H9 (cell line): ENCODE data around the gene POU2AF3. TPM values are rescaled to one million over a fixed set of nuclear protein-coding genes. Genes with fewer than 3 reads are reported as not detected.

Source experiments
- DNase-seq: peaks from one replicate; pipeline ENCODE4 v3.0.0-alpha.2; 2017
- H2AFZ ChIP-seq: one replicate; pipeline ENCODE4 v1.6.1; 2013; ENCODE audit warnings: mild to moderate bottlenecking, low read length, control low read depth, moderate library complexity
- H2AK5ac ChIP-seq: 2 replicates; pipeline ENCODE4 v1.6.1; 2013; ENCODE audit warnings: low read length, control low read depth, mixed read lengths; ENCODE audit not compliant: insufficient read length
- H2BK120ac ChIP-seq: one replicate; pipeline ENCODE4 v1.6.1; 2013; ENCODE audit warnings: low read depth, mild to moderate bottlenecking, low read length, control low read depth, inconsistent platforms; ENCODE audit not compliant: poor library complexity, severe bottlenecking
- H2BK12ac ChIP-seq: 2 replicates; pipeline ENCODE4 v1.6.1; 2013; ENCODE audit warnings: low read length, control low read depth, mixed read lengths, low read depth; ENCODE audit not compliant: insufficient read length
- H2BK15ac ChIP-seq: 2 replicates; pipeline ENCODE4 v1.6.1; 2013; ENCODE audit warnings: low read depth, low read length, control low read depth
- H2BK20ac ChIP-seq: one replicate; pipeline ENCODE4 v1.6.1; 2013; ENCODE audit warnings: low read depth, mild to moderate bottlenecking, low read length, control low read depth, inconsistent platforms; ENCODE audit not compliant: poor library complexity, severe bottlenecking
- H2BK5ac ChIP-seq: 2 replicates; pipeline ENCODE4 v1.6.1; 2013; ENCODE audit warnings: low read length, control low read depth, mixed read lengths; ENCODE audit not compliant: insufficient read length
- H3K14ac ChIP-seq: 2 replicates; pipeline ENCODE4 v1.6.1; 2013; ENCODE audit warnings: low read length, control low read depth; ENCODE audit not compliant: insufficient read depth
- H3K18ac ChIP-seq: 2 replicates; pipeline ENCODE4 v1.6.1; 2013; ENCODE audit warnings: low read depth, mild to moderate bottlenecking, mixed read lengths, low read length, control low read depth; ENCODE audit not compliant: insufficient read length
- H3K23ac ChIP-seq: 2 replicates; pipeline ENCODE4 v1.6.1; 2013; ENCODE audit warnings: low read length, control low read depth, mixed read lengths, low read depth; ENCODE audit not compliant: insufficient read length
- H3K23me2 ChIP-seq: 2 replicates; pipeline ENCODE4 v1.6.1; 2013; ENCODE audit warnings: low read depth, mild to moderate bottlenecking, mixed read lengths, low read length, control low read depth; ENCODE audit not compliant: insufficient read length, poor library complexity, severe bottlenecking
- H3K27ac ChIP-seq: 2 replicates; pipeline ENCODE4 v1.5.1; 2013; ENCODE audit warnings: low read length, control low read depth, mixed read lengths, low read depth; ENCODE audit not compliant: insufficient read length
- H3K27me3 ChIP-seq: 2 replicates; pipeline ENCODE4 v1.6.1; 2013; ENCODE audit warnings: low read length, control low read depth, inconsistent platforms; ENCODE audit not compliant: insufficient read depth
- H3K4ac ChIP-seq: 2 replicates; pipeline ENCODE4 v1.6.1; 2013; ENCODE audit warnings: low read depth, mild to moderate bottlenecking, control low read depth, inconsistent platforms, low read length, moderate library complexity
- H3K4me1 ChIP-seq: 2 replicates; pipeline ENCODE4 v1.6.1; 2013; ENCODE audit warnings: low read length, control low read depth, inconsistent platforms; ENCODE audit not compliant: insufficient read depth
- H3K4me2 ChIP-seq: 2 replicates; pipeline ENCODE4 v1.6.1; 2013; ENCODE audit warnings: low read length, control low read depth, mixed read lengths; ENCODE audit not compliant: insufficient read length, insufficient read depth
- H3K56ac ChIP-seq: 2 replicates; pipeline ENCODE4 v1.6.1; 2013; ENCODE audit warnings: low read depth, mild to moderate bottlenecking, mixed read lengths, low read length, control low read depth; ENCODE audit not compliant: insufficient read length
- H3K79me1 ChIP-seq: 2 replicates; pipeline ENCODE4 v1.6.1; 2013; ENCODE audit warnings: low read depth, mild to moderate bottlenecking, moderate library complexity, low read length, control low read depth, inconsistent platforms; ENCODE audit not compliant: insufficient read depth, poor library complexity, severe bottlenecking
- H3K79me2 ChIP-seq: 2 replicates; pipeline ENCODE4 v1.6.1; 2013; ENCODE audit warnings: low read length, control low read depth, inconsistent platforms; ENCODE audit not compliant: insufficient read depth
- H3K9ac ChIP-seq: 2 replicates; pipeline ENCODE4 v1.6.1; 2013; ENCODE audit warnings: low read length, control low read depth, mixed read lengths; ENCODE audit not compliant: insufficient read length; ENCODE audit errors: extremely low read depth
- H3K9me3 ChIP-seq: one replicate; pipeline ENCODE4 v1.6.1; 2013; ENCODE audit warnings: low read depth, low read length, inconsistent platforms; ENCODE audit not compliant: control insufficient read depth
- H3T11ph ChIP-seq: one replicate; pipeline ENCODE4 v1.6.1; 2013; ENCODE audit warnings: mild to moderate bottlenecking, low read length, control low read depth, inconsistent platforms
- H4K20me1 ChIP-seq: one replicate; pipeline ENCODE4 v1.6.1; 2013; ENCODE audit not compliant: control insufficient read depth, insufficient read length, insufficient read depth
- H4K5ac ChIP-seq: 2 replicates; pipeline ENCODE4 v1.6.1; 2013; ENCODE audit warnings: low read depth, mild to moderate bottlenecking, mixed read lengths, low read length, control low read depth; ENCODE audit not compliant: insufficient read length
- H4K8ac ChIP-seq: replicated peaks from 2 replicates; pipeline ENCODE4 v1.6.1; 2013; ENCODE audit warnings: low read length, control low read depth, mixed read lengths, low read depth; ENCODE audit not compliant: insufficient read length
- H4K91ac ChIP-seq: 2 replicates; pipeline ENCODE4 v1.6.1; 2013; ENCODE audit warnings: low read depth, mild to moderate bottlenecking, moderate library complexity, mixed read lengths, low read length, control low read depth; ENCODE audit not compliant: insufficient read length
- H3K27ac Mint-ChIP-seq, 3 experiments: 2 replicates in 2 of 3; 3 replicates in 1 of 3; pipeline ENCODE4 v1.8.0; 2020 to 2021; ENCODE audit warnings: mixed read lengths in 3 of 3, mild to moderate bottlenecking in 1 of 3, moderate library complexity in 1 of 3
- H3K27me3 Mint-ChIP-seq: 2 replicates; pipeline ENCODE4 v1.8.0; 2021; ENCODE audit warnings: low read depth, mild to moderate bottlenecking, moderate library complexity, mixed read lengths
- H3K36me3 Mint-ChIP-seq, 3 experiments: 2 replicates in 2 of 3; 3 replicates in 1 of 3; pipeline ENCODE4 v1.8.0; 2020 to 2021; ENCODE audit warnings: low read depth in 3 of 3, mixed read lengths in 3 of 3; ENCODE audit not compliant: insufficient read depth in 1 of 3
- H3K4me1 Mint-ChIP-seq, 2 experiments: 2 replicates each; pipeline ENCODE4 v1.8.0; 2020; ENCODE audit warnings: mixed read lengths in 2 of 2
- H3K4me3 Mint-ChIP-seq, 2 experiments: 2 replicates in 1 of 2; 3 replicates in 1 of 2; pipeline ENCODE4 v1.8.0; 2020 to 2021; ENCODE audit warnings: mild to moderate bottlenecking in 2 of 2, mixed read lengths in 2 of 2, moderate library complexity in 1 of 2
- H3K9me3 Mint-ChIP-seq, 2 experiments: 2 replicates in 1 of 2; 3 replicates in 1 of 2; pipeline ENCODE4 v1.8.0; 2020; ENCODE audit warnings: mild to moderate bottlenecking in 2 of 2, mixed read lengths in 2 of 2, moderate library complexity in 1 of 2
- WGBS: extraction: QIAGEN DNeasy Blood & Tissue Kit; methylation state at CpG from one replicate; pipeline ENCODE4 v1.1.7; 2013; ENCODE audit warnings: missing lambda C conversion rate, low lambda C conversion rate, mixed read lengths; ENCODE audit not compliant: insufficient read length; ENCODE audit errors: extremely low coverage; 5-methylcytosine and 5-hydroxymethylcytosine counted together
- total RNA-seq: library from RNA; stranded (reverse); gene quantifications from 2 replicates; pipeline ENCODE4 v1.2.1, GENCODE V29; 2021
- TF ChIP-seq, protein P1 (sequence below): fragments of 200-600 bp; sonication (generic); conservative IDR thresholded peaks from 3 replicates; pipeline ENCODE4 v1.8.0; 2021; ENCODE audit warnings: antibody characterized with exemption, mild to moderate bottlenecking

Gene POU2AF3
- total RNA-seq, 1 experiment from 2014 or later = 0.52 TPM

DNA sequence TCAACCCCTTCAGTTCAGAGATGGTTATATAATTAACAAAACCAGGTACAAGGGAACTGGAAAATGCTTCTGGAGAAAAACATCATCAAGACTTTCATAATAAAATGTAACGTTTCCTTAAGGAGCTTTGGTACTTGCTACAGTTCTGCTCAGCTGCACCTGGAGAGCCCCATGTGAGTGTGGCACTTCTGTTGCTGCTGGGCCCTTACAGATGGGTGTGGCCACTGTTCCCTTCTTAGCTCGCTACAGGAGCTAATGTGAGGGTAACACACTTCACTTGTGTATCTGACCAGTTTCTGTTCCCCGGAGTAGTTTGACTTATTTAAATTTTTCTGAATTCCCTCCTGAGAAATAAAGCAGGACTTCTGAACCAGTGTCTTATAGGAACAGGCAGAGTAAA is 4.0 kb downstream of the POU2AF3 start:
- Histone ChIP-seq H3K79me2 (no peaks in the 10 kb centered on the region), H3K4me1 (peaks cover 6% of the 10 kb centered on the region; the same call in 1 of the 2 replicates), H3K27ac (no peak overlapping the region), H3K23ac (no peak overlapping the region), H3K9ac (no peak overlapping the region), H3K4ac (no peak overlapping the region), H3K9me3 (no peaks in the 10 kb centered on the region), H3K79me1 (no peaks in the 10 kb centered on the region), H4K20me1 (no peaks in the 10 kb centered on the region), H2AK5ac (no peak overlapping the region), H3K14ac (no peak overlapping the region), H3K27me3 (no peaks in the 10 kb centered on the region; the same call in 1 of the 2 replicates), H3K56ac (no peak overlapping the region), H2BK5ac (no peak overlapping the region), H2BK12ac (no peak overlapping the region), H4K91ac (no peak overlapping the region), H3T11ph (no peak overlapping the region), H2BK120ac (no peak overlapping the region), H3K4me2 (no peak overlapping the region), H3K23me2 (peaks cover 15% of the 10 kb centered on the region), H4K8ac (no peak overlapping the region), H2AFZ (no peak overlapping the region), H2BK20ac (no peak overlapping the region), H4K5ac (no peak overlapping the region), H3K18ac (no peak overlapping the region), H2BK15ac (no peak overlapping the region)
- no CpG with 5 or more reads among the region's 3 CpGs for WGBS
- DNase-seq = no peak
- Mint-ChIP-seq H3K27ac (peak overlapping the region in 1 of 3 experiments; percentile 43; a peak in 1 of 7 replicates), H3K4me3 (no peak overlapping the region), H3K27me3 (peaks cover 42% of the 10 kb centered on the region), H3K4me1 (peaks cover 18 to 39% of the 10 kb centered on the region in 2 experiments), H3K36me3 (no peaks in the 10 kb centered on the region; a peak in 1 of 7 replicates), H3K9me3 (no peaks in the 10 kb centered on the region)
- TF ChIP-seq, protein P1, sequence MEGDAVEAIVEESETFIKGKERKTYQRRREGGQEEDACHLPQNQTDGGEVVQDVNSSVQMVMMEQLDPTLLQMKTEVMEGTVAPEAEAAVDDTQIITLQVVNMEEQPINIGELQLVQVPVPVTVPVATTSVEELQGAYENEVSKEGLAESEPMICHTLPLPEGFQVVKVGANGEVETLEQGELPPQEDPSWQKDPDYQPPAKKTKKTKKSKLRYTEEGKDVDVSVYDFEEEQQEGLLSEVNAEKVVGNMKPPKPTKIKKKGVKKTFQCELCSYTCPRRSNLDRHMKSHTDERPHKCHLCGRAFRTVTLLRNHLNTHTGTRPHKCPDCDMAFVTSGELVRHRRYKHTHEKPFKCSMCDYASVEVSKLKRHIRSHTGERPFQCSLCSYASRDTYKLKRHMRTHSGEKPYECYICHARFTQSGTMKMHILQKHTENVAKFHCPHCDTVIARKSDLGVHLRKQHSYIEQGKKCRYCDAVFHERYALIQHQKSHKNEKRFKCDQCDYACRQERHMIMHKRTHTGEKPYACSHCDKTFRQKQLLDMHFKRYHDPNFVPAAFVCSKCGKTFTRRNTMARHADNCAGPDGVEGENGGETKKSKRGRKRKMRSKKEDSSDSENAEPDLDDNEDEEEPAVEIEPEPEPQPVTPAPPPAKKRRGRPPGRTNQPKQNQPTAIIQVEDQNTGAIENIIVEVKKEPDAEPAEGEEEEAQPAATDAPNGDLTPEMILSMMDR = no peak
